Measurements from ENCODE around the gene PTPN13.

DNA sequence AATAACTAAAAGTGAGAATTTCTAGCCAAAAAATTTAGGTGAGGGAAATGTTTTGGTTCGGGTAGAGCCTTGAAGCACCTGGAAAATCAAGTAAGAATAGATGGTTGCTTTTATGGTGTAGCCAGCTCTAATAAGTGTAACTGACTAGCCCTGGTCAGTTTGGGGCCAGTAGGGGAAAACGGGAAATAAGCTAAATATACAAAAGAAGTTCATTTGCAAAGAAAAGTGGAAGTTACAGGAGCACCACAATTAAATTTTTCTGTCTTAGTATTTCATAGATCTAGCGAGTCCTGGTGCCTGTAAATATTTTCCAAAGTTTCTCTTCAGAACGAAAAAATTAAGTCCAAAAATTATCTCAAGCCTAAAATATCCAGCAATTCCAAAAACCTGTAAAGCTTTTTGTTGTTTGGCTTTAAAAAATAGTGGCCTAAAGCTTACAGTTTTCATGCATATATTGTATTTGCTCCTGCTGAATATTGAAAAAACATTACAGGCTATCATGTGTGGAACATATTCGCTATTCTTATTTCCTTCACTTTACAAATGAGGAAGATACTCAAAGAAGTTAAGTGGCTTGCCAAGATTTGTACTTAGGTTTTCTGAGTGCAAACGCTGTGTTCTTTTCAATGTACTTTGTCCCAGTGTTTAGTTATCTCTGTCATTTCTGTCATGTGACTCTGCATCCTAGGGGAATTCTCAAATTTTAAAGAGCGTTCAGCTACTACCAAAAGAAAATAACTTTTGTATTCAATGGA lies 7.3 kb upstream of the PTPN13 start:
- TF ChIP-seq, protein P1, sequence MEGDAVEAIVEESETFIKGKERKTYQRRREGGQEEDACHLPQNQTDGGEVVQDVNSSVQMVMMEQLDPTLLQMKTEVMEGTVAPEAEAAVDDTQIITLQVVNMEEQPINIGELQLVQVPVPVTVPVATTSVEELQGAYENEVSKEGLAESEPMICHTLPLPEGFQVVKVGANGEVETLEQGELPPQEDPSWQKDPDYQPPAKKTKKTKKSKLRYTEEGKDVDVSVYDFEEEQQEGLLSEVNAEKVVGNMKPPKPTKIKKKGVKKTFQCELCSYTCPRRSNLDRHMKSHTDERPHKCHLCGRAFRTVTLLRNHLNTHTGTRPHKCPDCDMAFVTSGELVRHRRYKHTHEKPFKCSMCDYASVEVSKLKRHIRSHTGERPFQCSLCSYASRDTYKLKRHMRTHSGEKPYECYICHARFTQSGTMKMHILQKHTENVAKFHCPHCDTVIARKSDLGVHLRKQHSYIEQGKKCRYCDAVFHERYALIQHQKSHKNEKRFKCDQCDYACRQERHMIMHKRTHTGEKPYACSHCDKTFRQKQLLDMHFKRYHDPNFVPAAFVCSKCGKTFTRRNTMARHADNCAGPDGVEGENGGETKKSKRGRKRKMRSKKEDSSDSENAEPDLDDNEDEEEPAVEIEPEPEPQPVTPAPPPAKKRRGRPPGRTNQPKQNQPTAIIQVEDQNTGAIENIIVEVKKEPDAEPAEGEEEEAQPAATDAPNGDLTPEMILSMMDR (conservative IDR thresholded peaks at IDR 0.05): no peak
- no peak for TF ChIP-seq ZFX (IDR thresholded peaks at IDR 0.05)
